Measurements from ENCODE around the gene CLN6.
"Not testable (repeated sequence)": the region's sequence is repeated elsewhere in the genome, so short reads cannot be mapped to it uniquely, and the experiment has no call there.

The CLN6 gene

DNA sequence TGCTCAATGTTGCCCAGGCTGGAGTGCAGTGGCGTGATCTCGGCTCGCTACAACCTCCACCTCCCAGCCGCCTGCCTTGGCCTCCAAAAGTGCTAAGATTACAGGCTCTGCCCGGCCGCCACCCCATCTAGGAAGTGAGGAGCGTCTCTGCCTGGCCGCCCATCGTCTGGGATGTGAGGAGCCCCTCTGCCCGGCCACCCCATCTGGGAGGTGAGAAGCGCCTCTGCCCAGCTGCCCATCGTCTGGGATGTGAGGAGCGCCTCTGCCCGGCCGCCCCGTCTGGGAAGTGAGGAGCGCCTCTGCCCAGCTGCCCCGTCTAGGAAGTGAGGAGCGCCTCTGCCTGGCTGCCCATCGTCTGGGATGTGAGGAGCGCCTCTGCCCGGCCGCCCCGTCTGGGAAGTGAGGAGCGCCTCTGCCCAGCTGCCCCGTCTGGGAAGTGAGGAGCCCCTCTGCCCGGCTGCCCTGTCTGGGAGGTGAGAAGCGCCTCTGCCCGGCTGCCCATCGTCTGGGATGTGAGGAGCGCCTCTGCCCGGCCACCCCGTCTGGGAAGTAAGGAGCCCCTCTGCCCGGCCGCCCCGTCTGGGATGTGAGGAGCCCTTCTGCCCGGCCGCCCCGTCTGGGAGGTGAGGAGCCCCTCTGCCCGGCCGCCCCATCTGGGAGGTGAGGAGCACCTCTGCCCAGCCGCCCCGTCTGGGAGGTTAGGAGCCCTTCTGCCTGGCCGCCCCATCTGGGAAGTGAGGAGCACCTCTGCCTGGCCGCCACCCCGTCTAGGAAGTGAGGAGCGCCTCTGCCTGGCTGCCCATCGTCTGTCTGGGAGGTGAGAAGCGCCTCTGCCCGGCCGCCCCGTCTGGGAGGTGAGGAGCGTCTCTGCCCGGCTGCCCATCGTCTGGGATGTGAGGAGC is 7.7 kb downstream of the CLN6 start:
- not testable (repeated sequence) for DNase-seq

DNA sequence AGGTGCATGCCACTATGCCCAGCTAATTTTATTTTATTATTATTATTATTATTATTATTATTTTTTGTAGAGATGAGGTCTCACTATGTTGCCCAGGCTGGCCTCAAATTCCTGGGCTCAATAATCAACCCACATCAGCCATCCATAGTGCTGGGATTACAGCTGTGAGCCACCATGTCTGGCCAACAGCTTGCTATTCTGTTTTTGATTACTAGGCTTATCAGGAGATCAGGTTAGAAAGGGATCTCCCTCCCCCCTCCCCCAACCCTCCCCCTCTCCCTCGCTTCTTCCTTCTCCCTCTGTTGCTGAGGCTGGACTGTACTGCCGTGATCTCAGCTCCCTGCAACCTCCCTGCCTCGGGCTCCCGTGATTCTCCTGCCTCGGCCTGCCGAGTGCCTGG is 8.6 kb downstream of the CLN6 start:
- no peak for DNase-seq

DNA sequence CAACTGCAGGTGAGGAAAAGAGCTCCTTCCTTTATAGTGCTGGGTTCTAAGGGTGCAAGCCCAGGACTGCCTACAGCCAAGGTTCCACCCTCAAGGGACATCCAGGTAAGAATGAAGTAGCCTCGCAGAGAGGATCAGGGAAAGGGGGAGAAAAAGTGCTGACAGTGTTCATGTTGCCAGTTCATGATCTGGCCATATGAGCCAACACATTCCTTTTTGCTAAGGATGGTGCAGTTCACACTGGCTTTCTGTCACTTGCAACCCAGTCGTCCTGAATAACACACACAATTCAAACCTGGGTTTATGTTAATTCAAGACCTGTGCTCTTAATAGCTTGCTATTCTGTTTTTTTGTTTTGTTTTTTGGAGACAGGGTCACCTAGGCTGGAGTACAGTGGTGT is 9.0 kb downstream of the CLN6 start:
- no peak for DNase-seq

- DNase-seq = no peak
These were observed 10.4 kb downstream of the CLN6 start for GRCh38 chr15:68218847-68219798.

GRCh38 chr15:68218331-68218730 is 11.2 kb downstream of the CLN6 start:
- no peak for DNase-seq

DNA sequence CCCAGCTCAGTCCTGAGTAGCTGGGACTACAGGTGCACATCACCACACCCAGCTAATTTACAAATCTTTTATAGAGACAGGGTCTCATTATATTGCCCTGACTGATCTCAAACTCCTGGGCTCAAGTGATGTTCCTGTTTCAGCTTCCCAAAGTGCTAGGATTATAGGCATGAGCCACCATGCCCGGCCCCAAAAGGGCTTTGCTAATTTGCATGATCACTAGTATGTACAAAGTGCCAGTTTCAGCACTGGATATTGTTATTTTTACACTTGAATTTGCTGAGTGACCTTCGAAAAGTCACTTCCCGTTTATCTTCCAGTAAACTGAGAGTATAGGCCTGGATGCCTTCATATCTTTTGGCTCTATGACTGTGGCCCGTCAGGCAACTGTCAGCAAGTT is 12.2 kb downstream of the CLN6 start:
- no peak for DNase-seq

DNA sequence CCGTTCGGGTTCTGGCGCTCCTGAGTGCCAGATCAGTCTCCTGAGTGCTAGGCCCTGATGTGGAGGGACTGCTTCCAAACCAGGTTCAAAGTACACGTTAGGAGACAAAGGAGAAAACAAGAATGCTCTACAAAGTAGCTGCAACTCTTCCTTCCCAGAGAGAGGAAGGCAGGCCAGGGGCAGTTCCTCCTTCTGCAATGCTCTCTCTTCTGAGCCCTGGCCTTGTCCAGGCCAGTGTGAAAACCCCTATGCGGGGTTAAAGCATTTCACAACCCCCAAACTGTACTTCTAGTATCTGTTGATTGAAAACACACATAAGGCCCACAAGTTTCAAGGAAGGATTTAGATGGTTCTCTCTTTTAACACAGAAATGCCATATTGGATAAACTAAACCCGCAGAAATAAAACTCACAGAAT is 14.7 kb downstream of the CLN6 start:
- no peak for DNase-seq

DNA sequence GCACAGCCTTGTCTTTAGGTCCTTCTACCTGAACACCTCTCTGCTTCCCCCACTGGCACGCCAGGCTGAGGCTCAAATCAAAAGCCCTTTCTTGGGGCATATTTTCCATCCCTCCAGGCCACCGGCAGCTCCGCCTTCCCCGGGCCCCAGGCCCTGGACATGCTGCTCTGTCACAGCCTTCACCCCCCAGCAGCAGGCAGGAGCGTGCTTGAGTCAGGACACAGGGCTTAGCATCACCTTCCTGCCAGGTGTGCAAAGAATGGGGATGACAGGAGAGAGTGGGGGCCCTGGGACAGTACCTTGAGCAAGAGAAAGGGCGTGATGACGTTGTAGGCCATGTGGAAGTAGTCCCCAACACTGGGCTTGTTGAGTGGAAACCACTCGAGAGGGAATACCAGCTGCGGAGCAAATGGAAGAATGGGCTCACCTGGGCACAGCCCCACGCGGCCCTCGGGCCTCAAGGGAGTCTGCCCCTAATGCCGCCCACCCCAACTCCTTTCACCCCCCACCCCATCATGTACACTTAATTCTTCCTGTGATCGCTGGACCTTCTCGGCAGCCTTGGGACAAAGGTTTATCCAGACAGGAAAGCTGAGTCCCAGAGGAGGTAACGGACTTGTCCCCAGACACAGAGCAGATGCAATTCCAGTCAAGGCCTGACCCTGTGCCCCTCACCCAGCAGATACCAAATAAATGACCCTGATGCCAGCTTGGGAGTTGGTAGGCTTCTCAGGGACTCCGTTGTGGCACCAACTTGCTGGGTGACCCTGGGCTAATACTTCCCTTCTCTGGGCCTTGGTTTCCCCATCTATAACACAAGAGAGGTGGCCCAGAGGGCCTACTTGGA is 15.3 kb downstream of the CLN6 start:
- no peak for DNase-seq

GRCh38 chr15:68213491-68213845 is 16.1 kb downstream of the CLN6 start:
- not testable (repeated sequence) for DNase-seq

GRCh38 chr15:68211656-68212320 is 17.7 kb downstream of the CLN6 start:
- no peak for DNase-seq

- DNase-seq = peak; percentile 34
These were observed 18.5 kb downstream of the CLN6 start for GRCh38 chr15:68210821-68211655.

DNA sequence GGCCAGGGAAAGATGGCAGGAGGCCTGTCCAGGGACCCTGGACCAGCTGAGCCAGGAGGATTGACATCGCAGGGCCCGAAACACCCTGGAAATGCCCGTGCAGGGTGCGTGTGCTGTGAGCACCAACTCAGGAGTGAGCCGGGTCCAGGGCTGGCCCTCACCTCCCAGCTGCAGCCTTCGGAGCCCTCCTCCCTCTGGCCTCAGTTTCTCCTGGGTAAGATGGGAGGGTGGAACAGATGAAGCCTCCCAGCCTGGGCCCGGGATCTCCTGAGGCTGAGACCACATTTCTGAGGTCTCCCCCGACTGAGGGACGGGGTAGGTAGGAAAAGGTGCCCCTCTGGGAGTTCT is 19.1 kb downstream of the CLN6 start:
- DNase-seq = no peak

- peak; percentile 54 for DNase-seq
These were observed 19.7 kb downstream of the CLN6 start for GRCh38 chr15:68209735-68210408.

DNA sequence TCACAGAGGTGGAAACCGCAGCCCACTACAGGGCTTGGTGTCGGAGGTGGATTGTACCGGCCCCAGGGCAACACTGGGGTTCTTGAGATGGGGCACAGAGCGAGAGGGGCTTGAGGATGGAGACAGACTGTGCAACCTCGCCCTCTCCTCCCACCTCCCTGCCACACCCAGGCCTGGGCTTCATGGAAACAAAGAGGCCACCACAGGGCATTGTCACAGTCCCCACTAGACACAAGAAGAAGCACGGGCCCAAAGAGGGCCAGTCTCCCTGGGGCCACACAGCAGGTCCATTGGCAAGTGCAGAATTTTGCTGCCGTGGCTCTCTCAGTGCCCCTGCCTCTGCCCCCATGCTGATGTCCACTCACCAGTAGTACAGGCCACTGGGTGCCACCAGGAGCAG is 20.3 kb downstream of the CLN6 start:
- no peak for DNase-seq

- no peak for DNase-seq
These were observed 20.8 kb downstream of the CLN6 start for GRCh38 chr15:68208636-68209240.

- no peak for DNase-seq
These were observed 21.4 kb downstream of the CLN6 start for GRCh38 chr15:68208136-68208535.

- DNase-seq = no peak
These were observed 22.2 kb downstream of the CLN6 start for GRCh38 chr15:68207176-68207935.

DNA sequence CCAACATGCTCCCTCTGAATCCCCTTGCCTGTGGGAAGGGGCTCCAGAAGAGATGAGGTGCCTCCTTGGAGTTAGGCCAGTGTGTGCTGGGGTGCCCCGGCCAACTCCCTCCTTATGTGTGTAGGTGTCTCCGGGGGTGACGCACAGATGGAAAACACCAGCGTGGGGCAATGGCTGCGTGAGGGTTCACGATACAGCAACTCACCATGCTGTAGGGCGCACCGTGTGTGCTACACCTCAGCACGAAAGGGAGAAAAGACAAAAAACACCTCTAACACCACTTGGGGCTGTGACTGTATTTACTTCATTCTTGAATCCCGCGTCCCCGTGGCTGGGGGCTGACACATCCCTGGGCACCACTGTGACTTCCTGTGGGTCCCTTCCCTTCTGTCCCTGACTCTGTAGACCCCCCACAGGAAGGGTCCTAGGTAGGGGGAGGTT is 22.8 kb downstream of the CLN6 start:
- DNase-seq = no peak

- peak; percentile 69 for DNase-seq
These were observed 23.5 kb downstream of the CLN6 start for GRCh38 chr15:68205954-68206539.
